ENCODE data around the gene ACP1.

The ACP1 gene

GRCh38 chr2:257429-257828 lies 7.3 kb upstream of the ACP1 start:
- DNase-seq = no peak
- H3K27ac ChIP-seq = no peak overlapping the region

GRCh38 chr2:257842-258241 lies 6.9 kb upstream of the ACP1 start:
- no peak for TF ChIP-seq CTCF (IDR thresholded peaks at IDR 0.05; ENCODE audit: low read depth, low read length)
- Histone ChIP-seq H3K36me3 (0 out of 2 replicates have a peak, but pooled peaks cover 2% of the 10 kb centered on the region), H3K27me3 (ENCODE audit: insufficient read depth, low read depth, severe bottlenecking) (no peaks in the 10 kb centered on the region), H3K4me3 (ENCODE audit: low read depth, low read length) (no peak overlapping the region), H3K27ac (no peak overlapping the region), H3K9me3 (ENCODE audit: severe bottlenecking) (peaks cover 10% of the 10 kb centered on the region)
- DNase-seq = no peak

More at GRCh38 chr2:257429-257828, 7.3 kb upstream of the ACP1 start:
- TF ChIP-seq CTCF (IDR thresholded peaks at IDR 0.05; ENCODE audit: low read depth, low read length) = no peak
- H3K4me3 ChIP-seq (ENCODE audit: low read depth, low read length) = no peak overlapping the region
- peaks cover 10% of the 10 kb centered on the region for H3K9me3 ChIP-seq (ENCODE audit: severe bottlenecking)
- H3K36me3 ChIP-seq = 0 out of 2 replicates have a peak, but pooled peaks cover under 1% of the 10 kb centered on the region
- H3K27me3 ChIP-seq (ENCODE audit: insufficient read depth, low read depth, severe bottlenecking) = no peaks in the 10 kb centered on the region

- peaks cover 10% of the 10 kb centered on the region for H3K9me3 ChIP-seq (ENCODE audit: severe bottlenecking)
- H3K4me3 ChIP-seq (ENCODE audit: low read depth, low read length) = no peak overlapping the region
- DNase-seq = no peak
- no peak overlapping the region for H3K27ac ChIP-seq
- 0 out of 2 replicates have a peak, but pooled peaks cover 2% of the 10 kb centered on the region for H3K36me3 ChIP-seq
- TF ChIP-seq CTCF (IDR thresholded peaks at IDR 0.05; ENCODE audit: low read depth, low read length) = no peak
- no peaks in the 10 kb centered on the region for H3K27me3 ChIP-seq (ENCODE audit: insufficient read depth, low read depth, severe bottlenecking)
Measured at GRCh38 chr2:258933-259332, 5.8 kb upstream of the ACP1 start.

GRCh38 chr2:259789-260331 lies 4.9 kb upstream of the ACP1 start:
- no peak for TF ChIP-seq CTCF (IDR thresholded peaks at IDR 0.05; ENCODE audit: low read depth, low read length)
- Histone ChIP-seq H3K36me3 (peaks cover 4% of the 10 kb centered on the region), H3K27ac (no peak overlapping the region), H3K4me3 (ENCODE audit: low read depth, low read length) (no peak overlapping the region), H3K27me3 (ENCODE audit: insufficient read depth, low read depth, severe bottlenecking) (no peaks in the 10 kb centered on the region), H3K9me3 (ENCODE audit: severe bottlenecking) (peaks cover 10% of the 10 kb centered on the region)
- DNase-seq = no peak

GRCh38 chr2:260507-261161 lies 4.1 kb upstream of the ACP1 start:
- DNase-seq = no peak
- Histone ChIP-seq H3K27me3 (ENCODE audit: insufficient read depth, low read depth, severe bottlenecking) (no peaks in the 10 kb centered on the region), H3K27ac (no peak overlapping the region), H3K36me3 (peaks cover 8% of the 10 kb centered on the region), H3K4me3 (ENCODE audit: low read depth, low read length) (no peak overlapping the region), H3K9me3 (ENCODE audit: severe bottlenecking) (peaks cover 10% of the 10 kb centered on the region)
- TF ChIP-seq CTCF (IDR thresholded peaks at IDR 0.05; ENCODE audit: low read depth, low read length) = no peak
